Left lung (tissue), 10 donors: ENCODE results near the gene ATP11B. TPM values are rescaled to one million over a fixed set of nuclear protein-coding genes. Genes with fewer than 3 reads are reported as not detected.

Experiments
- ATAC-seq: fragments of 200-7000 bp; cut with Tn5 transposase; one replicate; pipeline ENCODE4 v1.9.1; 2020; ENCODE audit warnings: moderate library complexity
- DNase-seq, 4 donors: peaks; one replicate each; pipeline ENCODE4 v3.0.0-alpha.2; 2013 to 2020
- H3K27ac ChIP-seq, 2 donors: fragments of 200-600 bp; sonication (generic) in 1 of 2; one replicate each; pipeline versions ENCODE4 v1.5.0 to v1.8.0; 2020 to 2021
- H3K27me3 ChIP-seq, 2 donors: fragments of 200-600 bp; sonication (generic) in 1 of 2; one replicate each; pipeline versions ENCODE4 v1.5.0 to v1.8.0; 2020 to 2021
- H3K36me3 ChIP-seq, 2 donors: fragments of 200-600 bp; sonication (generic) in 1 of 2; one replicate each; pipeline versions ENCODE4 v1.5.0 to v1.8.0; 2020 to 2021
- H3K4me1 ChIP-seq, 2 donors: fragments of 200-600 bp; one replicate each; pipeline ENCODE4 v1.8.0; 2021
- H3K4me3 ChIP-seq, 2 donors: fragments of 200-600 bp; sonication (generic) in 1 of 2; one replicate each; pipeline versions ENCODE4 v1.5.0 to v1.8.0; 2020 to 2021; ENCODE audit warnings: mild to moderate bottlenecking in 1 of 2
- H3K9me3 ChIP-seq, 2 donors: fragments of 200-600 bp; sonication (generic) in 1 of 2; one replicate each; pipeline versions ENCODE4 v1.5.0 to v1.8.0; 2020 to 2021
- intact Hi-C, 2 donors: fragments of 100-400 bp; cut with DNase I; formaldehyde crosslinking; loops; one replicate each; pipeline versions ENCODE4 v1.11.2 to v1.14.2; 2022
- polyA plus RNA-seq, 6 donors: library from polyadenylated mRNA; unstranded; fragments of 120-200 nt; gene quantifications; one replicate each; pipeline ENCODE4 v1.2.1, GENCODE V29; 2013; ENCODE audit not compliant: insufficient read length in 6 of 6
- total RNA-seq, 2 donors: library from RNA; stranded (reverse); fragmentation: NEBNext Ultra II Directional; extraction: Animal tissue kit (Norgen Biotek cat#: 25700); gene quantifications; one replicate each; pipeline ENCODE4 v1.2.1, GENCODE V29; 2021
- TF ChIP-seq, protein P1 (sequence below), 2 donors: fragments of 200-600 bp; sonication (generic) in 1 of 2; IDR thresholded peaks; one replicate each; pipeline versions ENCODE4 v1.5.0 to v1.8.0; 2021; ENCODE audit warnings: antibody characterized with exemption in 2 of 2
- donor health status: DM: no; HTN: yes; CAD: no.
- donor health status: DM: no; HTN: no; CAD: no.

ATP11B gene
- total and polyA plus RNA-seq, 8 donors: 53.9 to 85.0 (median 60.7) TPM

DNA sequence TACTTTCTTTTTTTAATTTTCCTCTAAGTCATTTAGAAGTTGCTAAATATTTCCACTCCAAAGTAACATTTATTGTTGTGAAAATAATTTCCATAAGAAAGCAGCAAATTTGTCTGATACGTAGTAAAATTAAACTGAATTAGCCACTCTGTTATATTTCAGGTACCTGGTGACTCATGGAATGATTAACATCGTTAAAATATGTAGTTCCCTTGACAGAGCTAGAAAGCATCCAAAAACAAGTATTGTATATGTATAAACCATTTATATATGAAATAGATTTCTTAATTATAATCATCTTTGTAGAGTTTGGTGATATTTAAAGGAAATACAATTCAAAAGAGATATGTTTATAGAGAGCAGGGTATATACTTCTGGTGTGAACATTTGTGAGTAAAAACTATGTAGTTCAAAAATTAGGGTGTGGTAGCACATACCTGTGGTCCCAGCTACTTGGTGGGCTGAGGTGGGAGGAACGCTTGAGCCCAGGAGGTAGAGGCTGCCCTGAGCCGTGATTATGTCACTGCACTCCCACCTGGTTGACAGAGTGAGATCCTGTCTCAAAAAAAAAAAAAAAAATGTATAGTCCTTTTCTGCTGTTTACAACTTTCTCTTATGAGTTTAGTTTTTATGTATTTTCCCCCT, 36.6 kb downstream of the ATP11B start:
- Histone ChIP-seq H3K4me1 (no peaks in the 10 kb centered on the region), H3K27ac (no peak overlapping the region), H3K4me3 (no peak overlapping the region), H3K9me3 (no peaks in the 10 kb centered on the region), H3K36me3 (peaks cover 0 to 23% of the 10 kb centered on the region in 2 donors), H3K27me3 (no peaks in the 10 kb centered on the region)
- DNase-seq (no peak), ATAC-seq (no peak)
- TF ChIP-seq, protein P1, sequence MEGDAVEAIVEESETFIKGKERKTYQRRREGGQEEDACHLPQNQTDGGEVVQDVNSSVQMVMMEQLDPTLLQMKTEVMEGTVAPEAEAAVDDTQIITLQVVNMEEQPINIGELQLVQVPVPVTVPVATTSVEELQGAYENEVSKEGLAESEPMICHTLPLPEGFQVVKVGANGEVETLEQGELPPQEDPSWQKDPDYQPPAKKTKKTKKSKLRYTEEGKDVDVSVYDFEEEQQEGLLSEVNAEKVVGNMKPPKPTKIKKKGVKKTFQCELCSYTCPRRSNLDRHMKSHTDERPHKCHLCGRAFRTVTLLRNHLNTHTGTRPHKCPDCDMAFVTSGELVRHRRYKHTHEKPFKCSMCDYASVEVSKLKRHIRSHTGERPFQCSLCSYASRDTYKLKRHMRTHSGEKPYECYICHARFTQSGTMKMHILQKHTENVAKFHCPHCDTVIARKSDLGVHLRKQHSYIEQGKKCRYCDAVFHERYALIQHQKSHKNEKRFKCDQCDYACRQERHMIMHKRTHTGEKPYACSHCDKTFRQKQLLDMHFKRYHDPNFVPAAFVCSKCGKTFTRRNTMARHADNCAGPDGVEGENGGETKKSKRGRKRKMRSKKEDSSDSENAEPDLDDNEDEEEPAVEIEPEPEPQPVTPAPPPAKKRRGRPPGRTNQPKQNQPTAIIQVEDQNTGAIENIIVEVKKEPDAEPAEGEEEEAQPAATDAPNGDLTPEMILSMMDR (IDR thresholded peaks at IDR 0.05): no peak
- intact Hi-C loops: no loop called here

DNA sequence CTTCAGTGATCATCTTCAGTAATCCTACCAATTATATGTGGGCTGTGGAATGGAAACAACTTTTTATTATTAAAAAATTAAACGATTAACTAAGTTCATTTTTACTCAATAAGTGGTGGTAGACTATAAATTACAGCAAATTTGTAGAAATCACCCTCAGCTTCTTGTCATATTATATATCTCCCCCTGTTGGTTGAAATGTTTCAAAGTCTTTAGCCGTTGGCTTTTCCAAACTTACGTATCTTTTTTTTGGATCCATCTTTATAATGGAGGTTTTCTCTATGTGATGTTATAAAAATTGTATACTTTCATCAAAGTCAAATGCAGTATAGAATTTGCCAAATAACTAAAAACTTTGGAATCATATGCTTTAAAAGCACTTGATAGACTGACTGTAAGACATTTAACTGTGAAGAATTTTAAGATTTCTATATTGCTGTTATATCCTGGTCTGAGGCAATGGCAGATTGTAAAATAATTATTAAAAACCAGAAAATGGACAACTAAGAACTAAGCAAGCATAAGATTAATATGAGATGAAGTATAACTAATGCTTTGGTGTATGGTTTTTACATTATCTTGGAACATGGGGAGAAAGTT, 44.7 kb downstream of the ATP11B start:
- H3K27ac ChIP-seq: no peak overlapping the region
- no peaks in the 10 kb centered on the region for H3K9me3 ChIP-seq
- H3K4me1 ChIP-seq: no peaks in the 10 kb centered on the region
- no peaks in the 10 kb centered on the region for H3K27me3 ChIP-seq
- peaks cover 0 to 45% of the 10 kb centered on the region in 2 donors for H3K36me3 ChIP-seq
- ATAC-seq (peak; percentile 41), DNase-seq (peak in 1 of 4 donors; percentile 14)
- H3K4me3 ChIP-seq: no peak overlapping the region
- TF ChIP-seq, protein P1 (IDR thresholded peaks at IDR 0.05): peak; percentile 22 to 34
- intact Hi-C loops: loop anchor here in 1 of 2 donors (5.0 kb wide), 1 partner anchor 126 kb away; no protein-coding TSS in a partner anchor

DNA sequence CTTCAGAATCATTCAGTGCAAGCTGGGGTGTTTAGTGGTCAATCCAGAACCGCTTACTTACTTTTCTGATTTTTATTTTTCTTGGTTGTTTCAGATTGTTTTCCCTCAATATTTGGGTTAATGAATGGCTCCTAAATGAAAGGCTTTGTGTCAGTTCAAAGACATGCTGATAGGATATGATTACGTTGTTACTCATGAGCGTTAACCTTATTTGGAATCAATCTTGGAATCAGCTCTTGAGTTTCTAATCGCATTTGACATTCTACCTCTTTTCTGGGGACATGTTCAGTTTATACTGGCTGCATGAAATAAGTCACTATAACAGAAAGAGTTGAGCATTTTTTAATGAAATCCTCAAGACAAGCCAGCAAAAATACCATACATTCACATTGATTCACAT, 50.2 kb downstream of the ATP11B start:
- DNase-seq (no peak), ATAC-seq (no peak)
- no peaks in the 10 kb centered on the region for H3K27me3 ChIP-seq

DNA sequence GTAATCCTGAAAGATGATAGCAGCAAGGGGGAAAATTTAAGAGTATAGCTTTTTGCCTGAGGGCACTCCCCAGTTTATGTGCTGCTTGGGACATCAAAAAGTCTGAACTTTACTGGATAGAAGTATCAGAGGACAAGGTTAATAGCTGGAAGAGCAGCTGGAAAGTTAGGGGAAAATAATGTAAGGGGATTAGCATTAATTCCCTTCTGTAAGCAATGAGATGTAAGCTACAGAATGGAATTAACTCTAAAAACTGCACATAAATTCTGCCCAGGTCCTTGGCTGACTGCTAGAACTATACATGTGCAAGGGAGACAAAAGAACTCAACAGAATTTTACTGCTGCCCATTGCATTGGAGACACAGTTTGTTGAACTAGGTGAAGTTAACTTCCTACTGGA, 55.6 kb downstream of the ATP11B start:
- Histone ChIP-seq H3K4me3 (no peak overlapping the region), H3K9me3 (no peaks in the 10 kb centered on the region), H3K4me1 (no peaks in the 10 kb centered on the region), H3K27ac (no peak overlapping the region), H3K36me3 (peaks cover 0 to 89% of the 10 kb centered on the region in 2 donors), H3K27me3 (no peaks in the 10 kb centered on the region)
- intact Hi-C loops: no loop called here
- TF ChIP-seq, protein P1 (IDR thresholded peaks at IDR 0.05): no peak
- ATAC-seq: no peak
- no peak for DNase-seq

More for the DNA sequence above, 50.2 kb downstream of the ATP11B start:
- H3K9me3 ChIP-seq: no peaks in the 10 kb centered on the region
- peaks cover 0 to 70% of the 10 kb centered on the region in 2 donors for H3K36me3 ChIP-seq
- no peak overlapping the region for H3K27ac ChIP-seq
- TF ChIP-seq, protein P1 (IDR thresholded peaks at IDR 0.05): no peak
- H3K4me1 ChIP-seq: no peaks in the 10 kb centered on the region
- no peak overlapping the region for H3K4me3 ChIP-seq
- intact Hi-C loops: no loop called here

DNA sequence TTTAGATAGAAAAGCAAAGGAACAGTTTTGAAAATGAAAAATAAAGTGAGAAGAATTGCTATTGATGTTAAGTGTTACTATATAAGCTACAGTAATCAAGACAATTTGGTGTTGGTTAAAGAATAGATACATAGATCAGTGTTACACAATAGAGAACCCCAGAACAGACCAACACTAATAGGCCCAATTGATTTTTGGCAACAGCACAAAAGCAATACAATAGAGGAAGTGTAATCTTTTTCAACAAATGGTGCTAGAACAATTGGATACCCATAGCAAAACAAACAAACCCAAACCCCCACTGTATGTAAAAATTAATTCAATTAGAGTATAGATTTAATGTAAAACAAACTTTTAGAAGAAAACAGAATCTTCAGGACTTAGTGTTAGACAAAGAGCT, 61.8 kb downstream of the ATP11B start:
- ATAC-seq: no peak
- Histone ChIP-seq H3K4me1 (no peaks in the 10 kb centered on the region), H3K9me3 (no peaks in the 10 kb centered on the region), H3K27me3 (no peaks in the 10 kb centered on the region), H3K27ac (no peak overlapping the region), H3K4me3 (no peak overlapping the region), H3K36me3 (peaks cover 0 to 53% of the 10 kb centered on the region in 2 donors)
- DNase-seq: no peak
- intact Hi-C loops: no loop called here
- TF ChIP-seq, protein P1 (IDR thresholded peaks at IDR 0.05): no peak
